ENCODE measurements around the gene CR1L. TPM values are rescaled to one million over a fixed set of nuclear protein-coding genes. Genes with fewer than 3 reads are reported as not detected.

Gene CR1L
- total and polyA plus RNA-seq, 9 of the 15 experiments (the other 6 are each of a cell fraction or from before 2014, with no cell fraction given) = 10.1 to 74.8 (median 34.3) TPM

DNA sequence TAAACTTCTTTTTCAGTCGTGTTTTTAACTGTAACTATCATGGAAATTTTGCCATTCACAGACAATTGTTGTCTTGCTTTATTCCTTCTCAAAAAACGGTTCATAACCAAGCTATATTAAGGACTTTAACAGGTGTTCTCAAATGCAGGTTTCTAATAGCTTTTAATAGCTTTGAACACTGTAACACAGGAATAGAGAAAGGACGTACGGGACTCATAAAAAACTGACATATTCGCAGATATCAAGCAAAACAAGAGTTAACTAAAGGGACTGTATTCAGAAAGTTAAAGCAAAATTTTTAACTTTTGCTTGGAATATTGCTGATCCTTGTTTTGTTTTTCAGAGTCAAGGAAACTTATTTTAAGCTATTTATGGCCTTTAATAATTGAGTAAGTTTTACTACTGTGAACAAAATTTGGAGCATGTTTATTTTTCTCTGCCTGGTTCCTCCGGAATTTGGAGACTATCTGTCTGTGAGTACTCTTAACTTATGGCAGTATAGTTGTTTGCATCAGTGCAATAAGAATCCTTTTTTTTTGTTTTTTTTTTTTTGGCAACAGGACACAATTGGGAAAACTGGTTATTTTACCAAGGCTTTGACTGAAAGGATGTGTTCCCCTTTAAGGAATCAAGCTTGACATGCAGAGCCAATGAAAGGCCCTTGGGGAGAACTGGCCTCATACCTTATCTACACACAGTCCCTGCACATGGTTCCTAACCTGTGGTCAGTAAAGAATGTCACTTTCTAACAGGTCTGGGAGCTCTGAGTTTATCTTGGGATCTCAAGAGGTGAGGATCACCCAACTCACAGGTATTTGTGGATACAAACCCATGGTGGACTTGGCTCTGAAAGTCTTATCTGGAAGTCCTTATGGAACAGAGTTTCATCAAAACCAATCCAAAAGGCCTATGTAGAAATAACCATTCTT lies 101.2 kb downstream of the CR1L start (continued):
- TF ChIP-seq, protein P1, sequence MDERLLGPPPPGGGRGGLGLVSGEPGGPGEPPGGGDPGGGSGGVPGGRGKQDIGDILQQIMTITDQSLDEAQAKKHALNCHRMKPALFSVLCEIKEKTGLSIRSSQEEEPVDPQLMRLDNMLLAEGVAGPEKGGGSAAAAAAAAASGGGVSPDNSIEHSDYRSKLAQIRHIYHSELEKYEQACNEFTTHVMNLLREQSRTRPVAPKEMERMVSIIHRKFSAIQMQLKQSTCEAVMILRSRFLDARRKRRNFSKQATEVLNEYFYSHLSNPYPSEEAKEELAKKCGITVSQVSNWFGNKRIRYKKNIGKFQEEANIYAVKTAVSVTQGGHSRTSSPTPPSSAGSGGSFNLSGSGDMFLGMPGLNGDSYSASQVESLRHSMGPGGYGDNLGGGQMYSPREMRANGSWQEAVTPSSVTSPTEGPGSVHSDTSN (CRISPR knock-in tag; IDR thresholded peaks at IDR 0.05; ENCODE audit: low read depth) = no peak
- TF ChIP-seq, protein P1 (tag; conservative IDR thresholded peaks at IDR 0.05; ENCODE audit: low read depth) = no peak
- no peak for TF ChIP-seq PHB2 (IDR thresholded peaks at IDR 0.05; ENCODE audit: low read depth)
- TF ChIP-seq SMAD2 (IDR thresholded peaks at IDR 0.05; ENCODE audit: low read depth, low read length) = no peak
- no peak for TF ChIP-seq TAF9B (IDR thresholded peaks at IDR 0.05; ENCODE audit: partially characterized antibody)
- no peak for TF ChIP-seq PURB (CRISPR knock-in tag; IDR thresholded peaks at IDR 0.05; ENCODE audit: low read depth)
- no peak for TF ChIP-seq HEY1 (CRISPR knock-in tag; IDR thresholded peaks at IDR 0.05; ENCODE audit: borderline replicate concordance)
- no peak for TF ChIP-seq ZNF212 (CRISPR knock-in tag; IDR thresholded peaks at IDR 0.05)
- TF ChIP-seq, protein P2, sequence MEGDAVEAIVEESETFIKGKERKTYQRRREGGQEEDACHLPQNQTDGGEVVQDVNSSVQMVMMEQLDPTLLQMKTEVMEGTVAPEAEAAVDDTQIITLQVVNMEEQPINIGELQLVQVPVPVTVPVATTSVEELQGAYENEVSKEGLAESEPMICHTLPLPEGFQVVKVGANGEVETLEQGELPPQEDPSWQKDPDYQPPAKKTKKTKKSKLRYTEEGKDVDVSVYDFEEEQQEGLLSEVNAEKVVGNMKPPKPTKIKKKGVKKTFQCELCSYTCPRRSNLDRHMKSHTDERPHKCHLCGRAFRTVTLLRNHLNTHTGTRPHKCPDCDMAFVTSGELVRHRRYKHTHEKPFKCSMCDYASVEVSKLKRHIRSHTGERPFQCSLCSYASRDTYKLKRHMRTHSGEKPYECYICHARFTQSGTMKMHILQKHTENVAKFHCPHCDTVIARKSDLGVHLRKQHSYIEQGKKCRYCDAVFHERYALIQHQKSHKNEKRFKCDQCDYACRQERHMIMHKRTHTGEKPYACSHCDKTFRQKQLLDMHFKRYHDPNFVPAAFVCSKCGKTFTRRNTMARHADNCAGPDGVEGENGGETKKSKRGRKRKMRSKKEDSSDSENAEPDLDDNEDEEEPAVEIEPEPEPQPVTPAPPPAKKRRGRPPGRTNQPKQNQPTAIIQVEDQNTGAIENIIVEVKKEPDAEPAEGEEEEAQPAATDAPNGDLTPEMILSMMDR (IDR thresholded peaks at IDR 0.05 in 2 of 3, conservative IDR thresholded peaks at IDR 0.05 in 1 of 3; ENCODE audit: insufficient read depth in 2 of 3, low read depth in 1 of 3, low read length in 3 of 3) = no peak
- no peak for TF ChIP-seq ZNF79 (CRISPR knock-in tag; IDR thresholded peaks at IDR 0.05; ENCODE audit: low read depth)
- TF ChIP-seq KAT8 (IDR thresholded peaks at IDR 0.05; ENCODE audit: low read depth) = no peak
- no peak for TF ChIP-seq E2F3 (CRISPR knock-in tag; IDR thresholded peaks at IDR 0.05)
- no peak for TF ChIP-seq BDP1 (IDR thresholded peaks at IDR 0.05; ENCODE audit: insufficient read depth, insufficient read length)
- no peak for TF ChIP-seq SREBF1 (IDR thresholded peaks at IDR 0.05; ENCODE audit: borderline replicate concordance, low read depth, low read length)
- no peak for TF ChIP-seq ETS2 (tag; IDR thresholded peaks at IDR 0.05; ENCODE audit: borderline replicate concordance, poor library complexity, severe bottlenecking)
- no peak for TF ChIP-seq POLR2AphosphoS2 (IDR thresholded peaks at IDR 0.05; ENCODE audit: low read length)
- no peak for TF ChIP-seq RBM15 (IDR thresholded peaks at IDR 0.05; ENCODE audit: insufficient read depth, low read length)
- no peak for TF ChIP-seq SIX5 (IDR thresholded peaks at IDR 0.05; ENCODE audit: borderline replicate concordance in 1 of 2, insufficient read depth in 1 of 2, low read depth in 1 of 2, low read length in 2 of 2)
- TF ChIP-seq TRIM24 (IDR thresholded peaks at IDR 0.05) = no peak
- TF ChIP-seq, protein P3, sequence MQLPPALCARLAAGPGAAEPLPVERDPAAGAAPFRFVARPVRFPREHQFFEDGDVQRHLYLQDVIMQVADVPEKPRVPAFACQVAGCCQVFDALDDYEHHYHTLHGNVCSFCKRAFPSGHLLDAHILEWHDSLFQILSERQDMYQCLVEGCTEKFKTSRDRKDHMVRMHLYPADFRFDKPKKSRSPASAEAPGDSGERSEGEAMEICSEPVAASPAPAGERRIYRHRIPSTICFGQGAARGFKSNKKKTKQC (CRISPR knock-in tag; IDR thresholded peaks at IDR 0.05) = no peak
- no peak for TF ChIP-seq CREBBP (IDR thresholded peaks at IDR 0.05; ENCODE audit: low read depth, low read length)
- TF ChIP-seq NR1H2 (CRISPR knock-in tag; IDR thresholded peaks at IDR 0.05) = no peak
- TF ChIP-seq ESRRA (IDR thresholded peaks at IDR 0.05; ENCODE audit: borderline replicate concordance, low read depth) = peak; percentile 68; the same call in 1 of the 2 replicates

Measured in K562 (cell line).